Measurements from ENCODE around the gene GARNL3.

Gene GARNL3

DNA sequence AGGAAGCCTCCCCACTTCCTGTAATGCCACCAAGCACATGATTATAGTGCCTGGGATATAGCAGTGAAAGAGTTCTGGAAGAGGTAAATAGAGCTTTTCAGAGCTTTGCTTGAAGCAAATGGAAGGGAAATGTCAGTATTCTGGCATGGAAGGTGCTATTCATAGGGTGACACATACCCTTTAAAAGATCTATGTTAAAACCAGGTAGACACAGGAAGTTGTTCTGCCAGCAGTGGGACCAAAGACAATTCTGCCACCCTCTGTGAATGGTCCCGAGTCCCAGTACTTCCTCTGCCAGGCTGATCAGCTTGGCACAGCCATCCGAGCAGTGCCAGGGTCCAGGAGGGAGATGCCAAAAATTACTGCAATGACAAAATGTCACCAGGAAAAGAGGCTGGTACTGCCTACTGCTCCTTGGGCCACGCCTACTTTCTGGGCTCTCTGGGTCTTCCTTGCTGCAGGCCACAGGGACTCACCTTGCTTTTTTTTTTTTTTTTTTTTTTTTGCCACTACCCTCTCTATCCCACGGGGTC is 26.7 kb downstream of the GARNL3 start:
- Histone ChIP-seq H3K9me3 (ENCODE audit: control insufficient read depth, low read length) (no peaks in the 10 kb centered on the region), H3K27me3 (ENCODE audit: control insufficient read depth, insufficient read depth, low read length) (no peaks in the 10 kb centered on the region), H3K27ac (no peak overlapping the region), H3K4me2 (ENCODE audit: low read length) (no peak overlapping the region), H3K4me1 (peaks cover 12% of the 10 kb centered on the region), H2AFZ (no peak overlapping the region), H3K9ac (no peak overlapping the region), H3K4me3 (ENCODE audit: low read depth, low read length) (no peak overlapping the region), H3K36me3 (ENCODE audit: control insufficient read depth, insufficient read depth, low read length) (no peaks in the 10 kb centered on the region), H3K79me2 (peaks cover 11% of the 10 kb centered on the region)
- TF ChIP-seq, protein P1, sequence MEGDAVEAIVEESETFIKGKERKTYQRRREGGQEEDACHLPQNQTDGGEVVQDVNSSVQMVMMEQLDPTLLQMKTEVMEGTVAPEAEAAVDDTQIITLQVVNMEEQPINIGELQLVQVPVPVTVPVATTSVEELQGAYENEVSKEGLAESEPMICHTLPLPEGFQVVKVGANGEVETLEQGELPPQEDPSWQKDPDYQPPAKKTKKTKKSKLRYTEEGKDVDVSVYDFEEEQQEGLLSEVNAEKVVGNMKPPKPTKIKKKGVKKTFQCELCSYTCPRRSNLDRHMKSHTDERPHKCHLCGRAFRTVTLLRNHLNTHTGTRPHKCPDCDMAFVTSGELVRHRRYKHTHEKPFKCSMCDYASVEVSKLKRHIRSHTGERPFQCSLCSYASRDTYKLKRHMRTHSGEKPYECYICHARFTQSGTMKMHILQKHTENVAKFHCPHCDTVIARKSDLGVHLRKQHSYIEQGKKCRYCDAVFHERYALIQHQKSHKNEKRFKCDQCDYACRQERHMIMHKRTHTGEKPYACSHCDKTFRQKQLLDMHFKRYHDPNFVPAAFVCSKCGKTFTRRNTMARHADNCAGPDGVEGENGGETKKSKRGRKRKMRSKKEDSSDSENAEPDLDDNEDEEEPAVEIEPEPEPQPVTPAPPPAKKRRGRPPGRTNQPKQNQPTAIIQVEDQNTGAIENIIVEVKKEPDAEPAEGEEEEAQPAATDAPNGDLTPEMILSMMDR (IDR thresholded peaks at IDR 0.05) = no peak

DNA sequence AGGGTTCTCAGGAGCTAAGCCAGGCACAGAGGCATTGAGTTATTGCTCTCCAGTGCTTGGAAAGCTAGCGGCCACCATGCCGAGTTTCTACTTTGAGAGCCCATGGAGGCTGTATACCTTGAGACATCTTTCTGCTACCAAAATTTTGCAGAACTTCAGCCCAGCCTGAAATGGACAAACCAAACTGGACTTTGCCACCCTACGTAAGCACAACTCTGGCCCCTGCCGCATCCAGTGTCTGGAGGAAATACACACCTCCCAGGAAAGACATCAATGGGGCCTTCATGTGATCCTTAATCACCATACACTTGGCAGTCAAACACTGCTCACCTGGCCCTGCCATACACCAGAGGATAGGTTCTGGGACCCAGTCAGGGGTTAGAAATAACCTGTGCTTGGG is 27.8 kb downstream of the GARNL3 start:
- Histone ChIP-seq H3K27ac (no peak overlapping the region), H3K36me3 (ENCODE audit: control insufficient read depth, insufficient read depth, low read length) (no peaks in the 10 kb centered on the region), H3K27me3 (ENCODE audit: control insufficient read depth, insufficient read depth, low read length) (no peaks in the 10 kb centered on the region), H3K4me1 (peaks cover 12% of the 10 kb centered on the region), H2AFZ (no peak overlapping the region), H3K79me2 (peaks cover 8% of the 10 kb centered on the region), H3K9ac (no peak overlapping the region), H3K9me3 (ENCODE audit: control insufficient read depth, low read length) (no peaks in the 10 kb centered on the region), H3K4me2 (ENCODE audit: low read length) (no peak overlapping the region), H3K4me3 (ENCODE audit: low read depth, low read length) (no peak overlapping the region)
- TF ChIP-seq, protein P1 (IDR thresholded peaks at IDR 0.05) = no peak

DNA sequence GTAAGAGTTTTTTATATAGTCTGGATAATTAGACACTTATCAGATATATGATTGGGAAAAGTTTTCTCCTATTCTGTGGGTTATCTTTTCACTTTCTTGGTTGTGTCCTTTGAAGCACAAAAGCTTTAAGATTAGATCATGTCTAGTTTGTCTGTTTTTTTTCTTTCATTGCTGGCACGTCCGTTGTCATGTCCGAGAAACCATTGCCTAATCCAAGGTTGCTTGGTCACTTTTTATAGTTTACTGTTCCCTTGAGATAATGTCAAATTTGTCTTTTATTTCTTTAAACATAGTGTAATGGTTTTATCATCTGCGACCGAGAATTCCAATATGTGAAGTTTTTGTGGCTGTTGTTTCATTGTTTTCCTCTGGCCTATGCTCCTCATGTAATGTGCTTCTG is 28.8 kb downstream of the GARNL3 start:
- H3K79me2 ChIP-seq = peaks cover 3% of the 10 kb centered on the region
- H3K9ac ChIP-seq = no peak overlapping the region
- H2AFZ ChIP-seq = no peak overlapping the region
- peak overlapping the region; percentile 8 for H3K4me2 ChIP-seq (ENCODE audit: low read length)
- no peaks in the 10 kb centered on the region for H3K36me3 ChIP-seq (ENCODE audit: control insufficient read depth, insufficient read depth, low read length)
- no peaks in the 10 kb centered on the region for H3K9me3 ChIP-seq (ENCODE audit: control insufficient read depth, low read length)
- TF ChIP-seq, protein P1 (IDR thresholded peaks at IDR 0.05) = no peak
- no peak overlapping the region for H3K4me3 ChIP-seq (ENCODE audit: low read depth, low read length)
- peak overlapping the region; percentile 69 for H3K27ac ChIP-seq
- H3K27me3 ChIP-seq (ENCODE audit: control insufficient read depth, insufficient read depth, low read length) = no peaks in the 10 kb centered on the region
- H3K4me1 ChIP-seq = peaks cover 12% of the 10 kb centered on the region

DNA sequence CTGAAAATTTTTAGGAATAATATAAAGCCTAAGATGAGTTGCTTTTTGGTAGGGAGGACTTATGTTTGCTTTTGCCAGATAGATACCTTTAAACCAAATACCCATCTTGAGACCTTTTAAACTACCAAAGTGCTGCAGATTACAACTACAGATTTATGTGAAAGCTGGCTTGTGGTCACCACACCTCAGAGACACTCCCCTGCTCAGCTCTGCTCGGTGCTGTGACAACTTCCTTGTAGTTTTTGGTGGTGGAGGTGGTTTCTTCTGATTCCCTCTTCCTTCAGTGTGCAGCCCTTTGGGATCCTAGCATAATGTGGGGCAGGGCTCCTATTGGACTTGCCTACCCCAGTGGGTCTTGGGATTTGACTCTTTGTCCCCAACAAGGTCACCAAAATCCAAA is 29.2 kb downstream of the GARNL3 start:
- Histone ChIP-seq H2AFZ (no peak overlapping the region), H3K4me2 (ENCODE audit: low read length) (peak overlapping the region; percentile 8), H3K4me3 (ENCODE audit: low read depth, low read length) (no peak overlapping the region), H3K9ac (no peak overlapping the region), H3K4me1 (peaks cover 12% of the 10 kb centered on the region), H3K79me2 (peaks cover 3% of the 10 kb centered on the region), H3K36me3 (ENCODE audit: control insufficient read depth, insufficient read depth, low read length) (no peaks in the 10 kb centered on the region), H3K27ac (peak overlapping the region; percentile 69), H3K9me3 (ENCODE audit: control insufficient read depth, low read length) (no peaks in the 10 kb centered on the region), H3K27me3 (ENCODE audit: control insufficient read depth, insufficient read depth, low read length) (no peaks in the 10 kb centered on the region)
- TF ChIP-seq, protein P1 (IDR thresholded peaks at IDR 0.05) = no peak

DNA sequence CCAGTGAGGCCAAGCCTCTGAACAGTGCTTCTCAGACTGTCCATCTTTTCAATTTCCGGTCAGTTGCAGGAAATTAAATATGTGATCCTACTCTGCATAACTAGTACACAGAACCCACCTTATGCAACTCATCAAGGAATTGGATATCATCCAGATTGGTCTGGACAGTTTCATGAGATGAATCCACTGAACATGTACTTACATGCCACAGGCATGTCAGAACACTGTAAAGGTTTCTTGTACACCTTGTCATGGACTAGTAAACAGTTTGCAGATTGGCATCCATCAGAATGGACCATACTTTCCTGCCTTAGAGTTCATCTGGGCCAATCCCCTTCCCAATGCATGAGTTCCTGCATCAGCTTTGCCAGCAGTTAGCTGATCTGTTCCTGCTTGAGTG is 30.4 kb downstream of the GARNL3 start:
- Histone ChIP-seq H3K4me3 (ENCODE audit: low read depth, low read length) (no peak overlapping the region), H3K9ac (no peak overlapping the region), H3K9me3 (ENCODE audit: control insufficient read depth, low read length) (no peaks in the 10 kb centered on the region), H3K27me3 (ENCODE audit: control insufficient read depth, insufficient read depth, low read length) (no peaks in the 10 kb centered on the region), H3K4me1 (peaks cover 12% of the 10 kb centered on the region), H3K79me2 (no peaks in the 10 kb centered on the region), H2AFZ (no peak overlapping the region), H3K36me3 (ENCODE audit: control insufficient read depth, insufficient read depth, low read length) (no peaks in the 10 kb centered on the region), H3K27ac (no peak overlapping the region), H3K4me2 (ENCODE audit: low read length) (no peak overlapping the region)
- TF ChIP-seq, protein P1 (IDR thresholded peaks at IDR 0.05) = no peak

Measured in parathyroid adenoma (tissue), 2 donors.